OCI-LY7 (cell line): Measurements from ENCODE around the gene FAM229B. TPM values are rescaled to one million over a fixed set of nuclear protein-coding genes. Genes with fewer than 3 reads are reported as not detected.
"Not testable (repeated sequence)": the region's sequence is repeated elsewhere in the genome, so short reads cannot be mapped to it uniquely, and the experiment has no call there.

Experiments
- BruUV-seq: library from RNA; stranded (reverse); fragments of 400-500 nt; replicated peaks from 2 replicates; lab custom pipeline; 2021; lab: Mats Ljungman, UMichigan
- CTCF ChIA-PET: fragments of 300-600 bp; sonication (Branson Sonifier 250); formaldehyde crosslinking; loops from one replicate; lab custom pipeline; 2022; ENCODE audit warnings: antibody characterized with exemption; ENCODE audit not compliant: unreplicated experiment; lab: Charles Lee
- POLR2A ChIA-PET: fragments of 300-600 bp; sonication (Branson Sonifier 250); formaldehyde crosslinking; loops from one replicate; lab custom pipeline; 2022; ENCODE audit warnings: antibody characterized with exemption; lab: Charles Lee
- DNase-seq: peaks from one replicate; pipeline ENCODE4 v3.0.0-alpha.2; 2015; ENCODE audit warnings: low spot score
- H2AFZ ChIP-seq: fragments of 200-600 bp; sonication (generic), shearing (Covaris generic); 2 replicates; pipeline ENCODE4 v1.6.1; 2014; ENCODE audit warnings: mild to moderate bottlenecking, antibody characterized with exemption, low read length, moderate library complexity
- H3K27ac ChIP-seq: fragments of 200-600 bp; sonication (generic); 2 replicates; pipeline ENCODE4 v1.5.1; 2014; ENCODE audit warnings: mixed run types, low read depth, mild to moderate bottlenecking, moderate library complexity, low read length, inconsistent platforms; ENCODE audit not compliant: poor library complexity, severe bottlenecking
- H3K36me3 ChIP-seq: fragments of 200-600 bp; sonication (generic); 2 replicates; pipeline ENCODE4 v1.6.1; 2014; ENCODE audit warnings: mild to moderate bottlenecking, antibody characterized with exemption, low read length, moderate library complexity, mixed read lengths; ENCODE audit not compliant: insufficient read depth
- H3K4me1 ChIP-seq: fragments of 200-600 bp; sonication (generic); 2 replicates; pipeline ENCODE4 v1.5.1; 2014; ENCODE audit warnings: mild to moderate bottlenecking, low read length; ENCODE audit not compliant: insufficient read depth, poor library complexity, severe bottlenecking
- H3K4me2 ChIP-seq: fragments of 200-600 bp; sonication (generic); 2 replicates; pipeline ENCODE4 v1.6.1; 2014; ENCODE audit warnings: mild to moderate bottlenecking, low read length
- H3K4me3 ChIP-seq: fragments of 200-600 bp; sonication (generic); 2 replicates; pipeline ENCODE4 v1.5.1; 2014; ENCODE audit warnings: mild to moderate bottlenecking, low read depth, low read length; ENCODE audit not compliant: poor library complexity, severe bottlenecking
- H3K79me2 ChIP-seq: fragments of 200-600 bp; sonication (generic); 2 replicates; pipeline ENCODE4 v1.6.1; 2016; ENCODE audit warnings: low read depth, mild to moderate bottlenecking, low read length, moderate library complexity, mixed read lengths; ENCODE audit not compliant: insufficient read depth
- H3K9me2 ChIP-seq: fragments of 200-600 bp; sonication (generic); 2 replicates; pipeline ENCODE4 v1.6.1; 2016; ENCODE audit warnings: mild to moderate bottlenecking, low read length, mixed read lengths; ENCODE audit not compliant: insufficient read depth
- H3K9me3 ChIP-seq: fragments of 200-600 bp; sonication (generic); 2 replicates; pipeline ENCODE4 v1.6.1; 2014; ENCODE audit warnings: mild to moderate bottlenecking, mixed run types, low read length, mixed read lengths
- H4K20me1 ChIP-seq: fragments of 200-600 bp; sonication (generic); 2 replicates; pipeline ENCODE4 v1.6.1; 2014; ENCODE audit warnings: mild to moderate bottlenecking, antibody characterized with exemption, low read length, moderate library complexity, mixed read lengths; ENCODE audit not compliant: insufficient read depth
- EZH2phosphoT487 ChIP-seq: fragments of 200-600 bp; sonication (generic); IDR thresholded peaks from 2 replicates; pipeline ENCODE4 v1.6.1; 2018; ENCODE audit warnings: low read depth, borderline replicate concordance, mild to moderate bottlenecking, mixed run types, antibody characterized with exemption, low read length, moderate library complexity, mixed read lengths
- intact Hi-C: fragments of 100-400 bp; cut with micrococcal nuclease; formaldehyde crosslinking; loops from one replicate; pipeline ENCODE4 v1.10.0; 2022; ENCODE audit not compliant: unreplicated experiment
- total RNA-seq, 2 experiments: library from RNA; depleted of rRNA in 1 of 2; stranded (reverse); fragments of >200 nt in 1 of 2; shearing (Covaris generic) in 1 of 2; gene quantifications; 2 replicates each; pipeline ENCODE4 v1.2.3, GENCODE V29; 2014 to 2022
- TF ChIP-seq, protein P1 (sequence below): fragments of 200-600 bp; sonication (generic); conservative IDR thresholded peaks from 2 replicates; pipeline ENCODE4 v1.5.1; 2014; ENCODE audit warnings: mild to moderate bottlenecking, antibody characterized with exemption, low read length, moderate library complexity, mixed read lengths

The FAM229B gene
- total RNA-seq, 2 experiments from 2014 or later, result 3.7 to 6.2 TPM

DNA sequence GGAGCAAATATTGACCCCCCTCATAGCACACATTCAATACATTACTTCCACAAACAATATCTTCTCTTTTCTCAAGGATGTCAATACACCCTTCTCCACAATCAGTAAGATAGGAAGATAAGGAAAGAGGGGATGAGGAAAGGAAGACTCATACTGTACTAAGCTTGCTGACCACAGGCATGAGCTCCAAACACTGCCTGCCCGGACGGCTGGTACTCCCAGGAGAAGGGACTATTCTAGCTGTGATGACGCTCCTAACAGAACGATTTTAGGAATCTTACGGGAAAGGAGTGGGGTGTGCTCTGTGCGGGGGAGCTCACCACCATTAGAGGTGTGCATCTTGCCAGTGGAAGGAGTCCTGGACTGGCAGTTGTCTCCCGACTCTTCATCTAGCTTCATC, 37.4 kb upstream of the FAM229B start:
- H3K27ac ChIP-seq, result no peak overlapping the region
- H2AFZ ChIP-seq, result no peak overlapping the region
- BruUV-seq, result no TSS peak
- no peaks in the 10 kb centered on the region for H3K79me2 ChIP-seq
- H4K20me1 ChIP-seq, result no peaks in the 10 kb centered on the region
- H3K4me1 ChIP-seq, result no peaks in the 10 kb centered on the region
- no peaks in the 10 kb centered on the region for H3K9me2 ChIP-seq
- DNase-seq, result no peak
- H3K9me3 ChIP-seq, result no peaks in the 10 kb centered on the region
- H3K4me2 ChIP-seq, result no peak overlapping the region
- intact Hi-C loops, result loop anchor here (10.0 kb wide), 1 partner anchor 995 kb away; no protein-coding TSS in a partner anchor
- ChIA-PET CTCF (interaction anchor here (1.1 to 1.5 kb wide), 2 partner anchors 11 to 75 kb away, joined by 3 read pairs; no protein-coding TSS in a partner anchor), POLR2A (interaction anchor here (0.6 to 1.4 kb wide), 5 partner anchors 9 to 444 kb away, joined by 3 to 4 read pairs (median 3); partner anchors contain the start of gene TRAF3IP2)
- no peaks in the 10 kb centered on the region for H3K36me3 ChIP-seq
- H3K4me3 ChIP-seq, result no peak overlapping the region
- no peak for TF ChIP-seq EZH2phosphoT487

DNA sequence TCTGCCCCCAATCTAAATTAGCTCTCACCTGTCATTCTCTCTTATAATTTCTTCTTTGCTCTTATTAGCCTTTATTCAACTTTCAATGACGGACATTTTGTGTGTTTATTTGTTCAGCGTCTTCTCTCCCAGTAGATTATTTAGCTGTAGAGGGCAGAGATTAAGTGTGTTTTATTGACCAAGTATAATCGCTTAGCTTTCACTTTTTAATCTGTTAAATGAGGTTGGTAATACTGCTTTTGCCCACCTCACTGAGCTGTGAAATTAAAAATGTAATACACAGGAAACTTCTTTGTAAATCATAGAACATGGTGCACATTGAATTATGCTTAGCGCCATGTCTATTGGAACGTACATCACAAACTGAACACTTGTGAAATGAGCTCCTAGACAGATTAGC, 37.0 kb upstream of the FAM229B start:
- Histone ChIP-seq H3K27ac (no peak overlapping the region), H3K79me2 (no peaks in the 10 kb centered on the region), H3K36me3 (no peaks in the 10 kb centered on the region), H3K4me2 (no peak overlapping the region), H3K4me1 (no peaks in the 10 kb centered on the region), H3K9me2 (no peaks in the 10 kb centered on the region), H2AFZ (no peak overlapping the region), H3K9me3 (no peaks in the 10 kb centered on the region), H3K4me3 (no peak overlapping the region), H4K20me1 (no peaks in the 10 kb centered on the region)
- no TSS peak for BruUV-seq
- intact Hi-C loops, result no loop called here
- ChIA-PET CTCF (interaction anchor here (1.1 to 1.5 kb wide), 2 partner anchors 11 to 76 kb away, joined by 3 read pairs; no protein-coding TSS in a partner anchor), POLR2A (interaction anchor here (0.6 to 1.4 kb wide), 4 partner anchors 10 to 445 kb away, joined by 3 to 4 read pairs (median 3); partner anchors contain the start of gene TRAF3IP2)
- TF ChIP-seq, protein P1, sequence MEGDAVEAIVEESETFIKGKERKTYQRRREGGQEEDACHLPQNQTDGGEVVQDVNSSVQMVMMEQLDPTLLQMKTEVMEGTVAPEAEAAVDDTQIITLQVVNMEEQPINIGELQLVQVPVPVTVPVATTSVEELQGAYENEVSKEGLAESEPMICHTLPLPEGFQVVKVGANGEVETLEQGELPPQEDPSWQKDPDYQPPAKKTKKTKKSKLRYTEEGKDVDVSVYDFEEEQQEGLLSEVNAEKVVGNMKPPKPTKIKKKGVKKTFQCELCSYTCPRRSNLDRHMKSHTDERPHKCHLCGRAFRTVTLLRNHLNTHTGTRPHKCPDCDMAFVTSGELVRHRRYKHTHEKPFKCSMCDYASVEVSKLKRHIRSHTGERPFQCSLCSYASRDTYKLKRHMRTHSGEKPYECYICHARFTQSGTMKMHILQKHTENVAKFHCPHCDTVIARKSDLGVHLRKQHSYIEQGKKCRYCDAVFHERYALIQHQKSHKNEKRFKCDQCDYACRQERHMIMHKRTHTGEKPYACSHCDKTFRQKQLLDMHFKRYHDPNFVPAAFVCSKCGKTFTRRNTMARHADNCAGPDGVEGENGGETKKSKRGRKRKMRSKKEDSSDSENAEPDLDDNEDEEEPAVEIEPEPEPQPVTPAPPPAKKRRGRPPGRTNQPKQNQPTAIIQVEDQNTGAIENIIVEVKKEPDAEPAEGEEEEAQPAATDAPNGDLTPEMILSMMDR, result no peak
- no peak for TF ChIP-seq EZH2phosphoT487
- no peak for DNase-seq

- H3K4me1 ChIP-seq, H3K4me2 ChIP-seq, H4K20me1 ChIP-seq, H3K36me3 ChIP-seq, H3K9me3 ChIP-seq, H2AFZ ChIP-seq, H3K79me2 ChIP-seq, H3K9me2 ChIP-seq, DNase-seq, H3K27ac ChIP-seq, H3K4me3 ChIP-seq, intact Hi-C loops, BruUV-seq: not testable (repeated sequence)
- CTCF ChIA-PET, result interaction anchor here (1.5 kb wide), 1 partner anchor 77 kb away, joined by 3 read pairs; no protein-coding TSS in a partner anchor
- POLR2A ChIA-PET, result interaction anchor here (1.0 kb wide), 1 partner anchor 289 kb away, joined by 3 read pairs; no protein-coding TSS in a partner anchor
Observed at GRCh38 chr6:112051251-112051740, 36.1 kb upstream of the FAM229B start.
